PC-9 (cell line): ENCODE data around the gene KIAA1217. TPM values are rescaled to one million over a fixed set of nuclear protein-coding genes. Genes with fewer than 3 reads are reported as not detected.

Experiments used
- BruUV-seq: library from RNA; stranded (reverse); fragments of 400-500 nt; replicated peaks from 2 replicates; lab custom pipeline; 2021; lab: Mats Ljungman, UMichigan
- CTCF ChIA-PET: fragments of 300-600 bp; sonication (Branson Sonifier 250); formaldehyde crosslinking; loops from one replicate; lab custom pipeline; 2022; ENCODE audit warnings: antibody characterized with exemption; lab: Charles Lee
- POLR2A ChIA-PET: fragments of 300-600 bp; sonication (Branson Sonifier 250); formaldehyde crosslinking; loops from one replicate; lab custom pipeline; 2022; ENCODE audit warnings: antibody characterized with exemption; ENCODE audit not compliant: unreplicated experiment; lab: Charles Lee
- DNase-seq, 2 experiments: peaks; one replicate each; pipeline versions ENCODE4 v3.0.0 to v3.0.0-alpha.2; 2015 to 2022; ENCODE audit warnings: mixed read lengths in 1 of 2
- H2AFZ ChIP-seq: fragments of 200-600 bp; sonication (generic); 2 replicates; pipeline ENCODE4 v1.8.1; 2017; ENCODE audit warnings: antibody characterized with exemption
- H3F3A ChIP-seq: fragments of 200-600 bp; sonication (generic); 2 replicates; pipeline ENCODE4 v1.8.1; 2017; ENCODE audit warnings: antibody characterized with exemption, mild to moderate bottlenecking, low read depth; ENCODE audit not compliant: insufficient read depth
- H3K27ac ChIP-seq: fragments of 200-600 bp; sonication (generic); 2 replicates; pipeline ENCODE4 v1.6.1; 2016; ENCODE audit warnings: mixed run types
- H3K27me3 ChIP-seq: fragments of 200-600 bp; sonication (generic); 2 replicates; pipeline ENCODE4 v1.6.1; 2016; ENCODE audit warnings: low read depth, mixed run types; ENCODE audit not compliant: insufficient read depth
- H3K36me3 ChIP-seq: fragments of 200-600 bp; sonication (generic); 2 replicates; pipeline ENCODE4 v1.6.1; 2016; ENCODE audit warnings: low read depth, mixed run types
- H3K4me1 ChIP-seq: fragments of 200-600 bp; sonication (generic); replicated peaks from 2 replicates; pipeline ENCODE4 v1.6.1; 2016; ENCODE audit warnings: mixed run types; ENCODE audit not compliant: insufficient read depth
- H3K4me2 ChIP-seq: fragments of 200-600 bp; sonication (generic); 2 replicates; pipeline ENCODE4 v1.6.1; 2017; ENCODE audit warnings: mixed run types
- H3K4me3 ChIP-seq: fragments of 200-600 bp; sonication (generic); 2 replicates; pipeline ENCODE4 v1.6.1; 2016; ENCODE audit warnings: mixed run types
- H3K79me2 ChIP-seq: fragments of 200-600 bp; sonication (generic); 2 replicates; pipeline ENCODE4 v1.6.1; 2017; ENCODE audit warnings: low read depth, mixed run types
- H3K9me2 ChIP-seq: fragments of 200-600 bp; sonication (generic); 2 replicates; pipeline ENCODE4 v1.8.1; 2017; ENCODE audit warnings: mild to moderate bottlenecking; ENCODE audit not compliant: insufficient read depth
- H3K9me3 ChIP-seq: fragments of 200-600 bp; sonication (generic); 2 replicates; pipeline ENCODE4 v1.8.1; 2016; ENCODE audit warnings: low read depth; ENCODE audit not compliant: insufficient read depth
- H4K20me1 ChIP-seq: fragments of 200-600 bp; sonication (generic); 2 replicates; pipeline ENCODE4 v1.8.1; 2017; ENCODE audit not compliant: insufficient read depth
- EZH2 ChIP-seq: fragments of 200-600 bp; sonication (generic); IDR thresholded peaks from 2 replicates; pipeline ENCODE4 v1.8.0; 2017; ENCODE audit warnings: antibody characterized with exemption, low read depth
- intact Hi-C: fragments of 100-400 bp; cut with micrococcal nuclease; formaldehyde crosslinking; loops from one replicate; pipeline ENCODE4 v1.10.0; 2022; ENCODE audit not compliant: unreplicated experiment
- total RNA-seq: library from RNA; stranded (reverse); gene quantifications from 2 replicates; pipeline ENCODE4 v1.2.3, GENCODE V29; 2021
- TF ChIP-seq, protein P1 (sequence below): fragments of 200-600 bp; sonication (generic); conservative IDR thresholded peaks from 2 replicates; pipeline ENCODE4 v1.6.1; 2017; ENCODE audit warnings: mixed run types, antibody characterized with exemption, mild to moderate bottlenecking, moderate library complexity

Gene KIAA1217
- total RNA-seq, 1 experiment from 2014 or later: 41.1 TPM

DNA sequence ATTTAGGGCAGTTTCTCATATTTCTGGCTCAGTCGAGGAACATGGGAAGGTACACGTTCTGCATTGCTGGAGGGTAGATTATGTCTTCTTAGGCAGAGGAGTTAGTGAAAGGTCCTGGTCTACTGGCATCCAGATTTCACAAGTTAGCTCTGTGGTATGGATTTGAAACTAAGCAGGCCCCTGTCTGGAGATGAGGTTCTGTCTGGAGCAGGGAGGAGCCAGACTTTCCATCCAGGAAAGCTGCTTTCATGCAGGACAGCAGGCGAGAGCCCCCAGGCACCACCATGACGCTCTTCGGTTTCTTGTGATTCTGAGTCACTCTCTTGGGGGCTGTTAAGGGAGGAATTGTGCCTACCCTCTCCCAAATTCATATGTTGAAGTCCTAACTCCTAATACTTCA, 184.3 kb downstream of the KIAA1217 start:
- POLR2A ChIA-PET: no interaction called here
- intact Hi-C loops: no loop called here

DNA sequence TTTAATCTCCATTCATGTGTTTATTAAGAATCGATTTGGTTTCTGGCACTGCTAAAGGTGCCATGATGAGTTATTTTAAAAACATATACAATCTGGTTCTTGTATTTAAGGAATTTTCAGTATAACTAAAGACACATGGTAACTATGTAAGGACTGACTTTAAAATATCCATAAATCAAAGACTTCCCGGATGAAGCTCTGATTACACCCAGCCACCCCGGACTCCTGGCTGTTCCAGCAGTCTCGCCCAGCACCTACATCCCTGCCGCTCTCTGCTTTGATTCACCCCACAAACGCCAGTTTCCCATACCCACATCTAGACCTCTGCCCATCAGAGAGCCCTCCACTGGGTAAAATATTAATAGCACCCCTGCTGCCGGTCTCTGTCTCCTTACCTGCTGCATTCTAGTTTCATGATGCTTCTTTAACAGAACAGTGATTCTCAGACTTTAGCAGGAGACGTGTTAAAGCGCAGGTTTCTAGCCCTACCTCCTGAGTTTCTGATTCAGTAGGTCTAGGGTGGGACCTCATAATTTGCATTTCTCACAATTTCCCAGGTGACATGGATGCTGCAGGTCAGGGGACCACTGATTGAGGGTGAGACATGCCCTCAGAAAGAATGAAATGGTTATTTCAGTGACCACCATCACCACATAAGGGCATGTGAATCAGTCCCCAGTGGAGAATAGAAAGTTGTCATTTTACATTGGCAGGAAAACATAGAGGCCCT, 185.7 kb downstream of the KIAA1217 start:
- DNase-seq: no peak

More for the DNA sequence above, 184.3 kb downstream of the KIAA1217 start:
- no TSS peak for BruUV-seq
- no peak overlapping the region for H3K4me2 ChIP-seq
- H3K9me3 ChIP-seq: no peaks in the 10 kb centered on the region
- no peak overlapping the region for H2AFZ ChIP-seq
- no peak overlapping the region for H3K4me3 ChIP-seq
- no peaks in the 10 kb centered on the region for H3F3A ChIP-seq
- no peak for DNase-seq
- no peaks in the 10 kb centered on the region for H3K4me1 ChIP-seq
- TF ChIP-seq EZH2: no peak
- TF ChIP-seq, protein P1, sequence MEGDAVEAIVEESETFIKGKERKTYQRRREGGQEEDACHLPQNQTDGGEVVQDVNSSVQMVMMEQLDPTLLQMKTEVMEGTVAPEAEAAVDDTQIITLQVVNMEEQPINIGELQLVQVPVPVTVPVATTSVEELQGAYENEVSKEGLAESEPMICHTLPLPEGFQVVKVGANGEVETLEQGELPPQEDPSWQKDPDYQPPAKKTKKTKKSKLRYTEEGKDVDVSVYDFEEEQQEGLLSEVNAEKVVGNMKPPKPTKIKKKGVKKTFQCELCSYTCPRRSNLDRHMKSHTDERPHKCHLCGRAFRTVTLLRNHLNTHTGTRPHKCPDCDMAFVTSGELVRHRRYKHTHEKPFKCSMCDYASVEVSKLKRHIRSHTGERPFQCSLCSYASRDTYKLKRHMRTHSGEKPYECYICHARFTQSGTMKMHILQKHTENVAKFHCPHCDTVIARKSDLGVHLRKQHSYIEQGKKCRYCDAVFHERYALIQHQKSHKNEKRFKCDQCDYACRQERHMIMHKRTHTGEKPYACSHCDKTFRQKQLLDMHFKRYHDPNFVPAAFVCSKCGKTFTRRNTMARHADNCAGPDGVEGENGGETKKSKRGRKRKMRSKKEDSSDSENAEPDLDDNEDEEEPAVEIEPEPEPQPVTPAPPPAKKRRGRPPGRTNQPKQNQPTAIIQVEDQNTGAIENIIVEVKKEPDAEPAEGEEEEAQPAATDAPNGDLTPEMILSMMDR: no peak
- no peaks in the 10 kb centered on the region for H3K27me3 ChIP-seq
- no peaks in the 10 kb centered on the region for H3K79me2 ChIP-seq
- H4K20me1 ChIP-seq: no peaks in the 10 kb centered on the region
- CTCF ChIA-PET: no interaction called here
- no peaks in the 10 kb centered on the region for H3K9me2 ChIP-seq
- no peaks in the 10 kb centered on the region for H3K36me3 ChIP-seq
- H3K27ac ChIP-seq: no peak overlapping the region

DNA sequence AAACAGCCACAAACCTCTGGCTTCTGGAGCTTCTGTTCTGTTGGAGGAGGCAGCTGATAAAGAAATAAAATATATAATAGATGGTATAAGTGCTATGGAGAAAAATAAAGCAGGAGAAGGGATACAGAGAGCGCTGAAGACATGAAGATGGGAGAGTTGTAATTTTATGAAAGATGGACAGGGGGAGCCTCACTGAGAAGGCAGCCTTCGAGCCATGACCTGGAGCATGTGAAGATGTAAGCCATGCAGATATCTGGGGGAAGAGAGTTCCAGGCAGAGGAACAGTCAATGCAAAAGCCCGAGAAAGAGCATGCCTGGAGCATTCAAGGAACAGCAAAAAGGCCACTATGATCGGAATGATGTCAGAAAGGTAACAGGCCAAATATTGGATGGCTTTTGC, 187.5 kb downstream of the KIAA1217 start:
- no TSS peak for BruUV-seq
- TF ChIP-seq EZH2: no peak
- TF ChIP-seq, protein P1: no peak
- Histone ChIP-seq H3K36me3 (no peaks in the 10 kb centered on the region), H3K27me3 (no peaks in the 10 kb centered on the region), H4K20me1 (no peaks in the 10 kb centered on the region), H3K27ac (no peak overlapping the region), H3K79me2 (no peaks in the 10 kb centered on the region), H3K4me2 (no peak overlapping the region), H3K4me1 (no peaks in the 10 kb centered on the region), H3F3A (no peaks in the 10 kb centered on the region), H3K4me3 (no peak overlapping the region), H3K9me2 (no peaks in the 10 kb centered on the region), H2AFZ (no peak overlapping the region), H3K9me3 (no peaks in the 10 kb centered on the region)
- CTCF ChIA-PET: no interaction called here
- intact Hi-C loops: no loop called here
- POLR2A ChIA-PET: no interaction called here
- DNase-seq: no peak

More for the DNA sequence above, 185.7 kb downstream of the KIAA1217 start:
- H3K79me2 ChIP-seq: no peaks in the 10 kb centered on the region
- TF ChIP-seq, protein P1: no peak
- TF ChIP-seq EZH2: no peak
- H4K20me1 ChIP-seq: no peaks in the 10 kb centered on the region
- H3K4me1 ChIP-seq: no peaks in the 10 kb centered on the region
- intact Hi-C loops: no loop called here
- CTCF ChIA-PET: interaction anchor here (0.6 kb wide), 1 partner anchor 151 kb away, joined by 10 read pairs; no protein-coding TSS in a partner anchor
- H3K27me3 ChIP-seq: no peaks in the 10 kb centered on the region
- H3K4me2 ChIP-seq: no peak overlapping the region
- no peaks in the 10 kb centered on the region for H3F3A ChIP-seq
- H2AFZ ChIP-seq: no peak overlapping the region
- H3K27ac ChIP-seq: no peak overlapping the region
- no peaks in the 10 kb centered on the region for H3K36me3 ChIP-seq
- POLR2A ChIA-PET: no interaction called here
- no peaks in the 10 kb centered on the region for H3K9me3 ChIP-seq
- no TSS peak for BruUV-seq
- H3K4me3 ChIP-seq: no peak overlapping the region
- no peaks in the 10 kb centered on the region for H3K9me2 ChIP-seq
